PC-9 (cell line): ENCODE measurements around the gene COIL. TPM values are rescaled to one million over a fixed set of nuclear protein-coding genes. Genes with fewer than 3 reads are reported as not detected.

Experiments used
- BruUV-seq: library from RNA; stranded (reverse); fragments of 400-500 nt; replicated peaks from 2 replicates; lab custom pipeline; 2021; lab: Mats Ljungman, UMichigan
- CTCF ChIA-PET: fragments of 300-600 bp; sonication (Branson Sonifier 250); formaldehyde crosslinking; loops from one replicate; lab custom pipeline; 2022; ENCODE audit warnings: antibody characterized with exemption; lab: Charles Lee
- POLR2A ChIA-PET: fragments of 300-600 bp; sonication (Branson Sonifier 250); formaldehyde crosslinking; loops from one replicate; lab custom pipeline; 2022; ENCODE audit warnings: antibody characterized with exemption; ENCODE audit not compliant: unreplicated experiment; lab: Charles Lee
- DNase-seq, 2 experiments: peaks; one replicate each; pipeline versions ENCODE4 v3.0.0 to v3.0.0-alpha.2; 2015 to 2022; ENCODE audit warnings: mixed read lengths in 1 of 2
- H2AFZ ChIP-seq: fragments of 200-600 bp; sonication (generic); 2 replicates; pipeline ENCODE4 v1.8.1; 2017; ENCODE audit warnings: antibody characterized with exemption
- H3F3A ChIP-seq: fragments of 200-600 bp; sonication (generic); 2 replicates; pipeline ENCODE4 v1.8.1; 2017; ENCODE audit warnings: antibody characterized with exemption, mild to moderate bottlenecking, low read depth; ENCODE audit not compliant: insufficient read depth
- H3K27ac ChIP-seq: fragments of 200-600 bp; sonication (generic); 2 replicates; pipeline ENCODE4 v1.6.1; 2016; ENCODE audit warnings: mixed run types
- H3K27me3 ChIP-seq: fragments of 200-600 bp; sonication (generic); 2 replicates; pipeline ENCODE4 v1.6.1; 2016; ENCODE audit warnings: low read depth, mixed run types; ENCODE audit not compliant: insufficient read depth
- H3K36me3 ChIP-seq: fragments of 200-600 bp; sonication (generic); 2 replicates; pipeline ENCODE4 v1.6.1; 2016; ENCODE audit warnings: low read depth, mixed run types
- H3K4me1 ChIP-seq: fragments of 200-600 bp; sonication (generic); replicated peaks from 2 replicates; pipeline ENCODE4 v1.6.1; 2016; ENCODE audit warnings: mixed run types; ENCODE audit not compliant: insufficient read depth
- H3K4me2 ChIP-seq: fragments of 200-600 bp; sonication (generic); 2 replicates; pipeline ENCODE4 v1.6.1; 2017; ENCODE audit warnings: mixed run types
- H3K4me3 ChIP-seq: fragments of 200-600 bp; sonication (generic); 2 replicates; pipeline ENCODE4 v1.6.1; 2016; ENCODE audit warnings: mixed run types
- H3K79me2 ChIP-seq: fragments of 200-600 bp; sonication (generic); 2 replicates; pipeline ENCODE4 v1.6.1; 2017; ENCODE audit warnings: low read depth, mixed run types
- H3K9me2 ChIP-seq: fragments of 200-600 bp; sonication (generic); 2 replicates; pipeline ENCODE4 v1.8.1; 2017; ENCODE audit warnings: mild to moderate bottlenecking; ENCODE audit not compliant: insufficient read depth
- H3K9me3 ChIP-seq: fragments of 200-600 bp; sonication (generic); 2 replicates; pipeline ENCODE4 v1.8.1; 2016; ENCODE audit warnings: low read depth; ENCODE audit not compliant: insufficient read depth
- H4K20me1 ChIP-seq: fragments of 200-600 bp; sonication (generic); 2 replicates; pipeline ENCODE4 v1.8.1; 2017; ENCODE audit not compliant: insufficient read depth
- EZH2 ChIP-seq: fragments of 200-600 bp; sonication (generic); IDR thresholded peaks from 2 replicates; pipeline ENCODE4 v1.8.0; 2017; ENCODE audit warnings: antibody characterized with exemption, low read depth
- intact Hi-C: fragments of 100-400 bp; cut with micrococcal nuclease; formaldehyde crosslinking; loops from one replicate; pipeline ENCODE4 v1.10.0; 2022; ENCODE audit not compliant: unreplicated experiment
- total RNA-seq: library from RNA; stranded (reverse); gene quantifications from 2 replicates; pipeline ENCODE4 v1.2.3, GENCODE V29; 2021
- TF ChIP-seq, protein P1 (sequence below): fragments of 200-600 bp; sonication (generic); conservative IDR thresholded peaks from 2 replicates; pipeline ENCODE4 v1.6.1; 2017; ENCODE audit warnings: mixed run types, antibody characterized with exemption, mild to moderate bottlenecking, moderate library complexity

COIL gene
- total RNA-seq, 1 experiment from 2014 or later, result 19.0 TPM

DNA sequence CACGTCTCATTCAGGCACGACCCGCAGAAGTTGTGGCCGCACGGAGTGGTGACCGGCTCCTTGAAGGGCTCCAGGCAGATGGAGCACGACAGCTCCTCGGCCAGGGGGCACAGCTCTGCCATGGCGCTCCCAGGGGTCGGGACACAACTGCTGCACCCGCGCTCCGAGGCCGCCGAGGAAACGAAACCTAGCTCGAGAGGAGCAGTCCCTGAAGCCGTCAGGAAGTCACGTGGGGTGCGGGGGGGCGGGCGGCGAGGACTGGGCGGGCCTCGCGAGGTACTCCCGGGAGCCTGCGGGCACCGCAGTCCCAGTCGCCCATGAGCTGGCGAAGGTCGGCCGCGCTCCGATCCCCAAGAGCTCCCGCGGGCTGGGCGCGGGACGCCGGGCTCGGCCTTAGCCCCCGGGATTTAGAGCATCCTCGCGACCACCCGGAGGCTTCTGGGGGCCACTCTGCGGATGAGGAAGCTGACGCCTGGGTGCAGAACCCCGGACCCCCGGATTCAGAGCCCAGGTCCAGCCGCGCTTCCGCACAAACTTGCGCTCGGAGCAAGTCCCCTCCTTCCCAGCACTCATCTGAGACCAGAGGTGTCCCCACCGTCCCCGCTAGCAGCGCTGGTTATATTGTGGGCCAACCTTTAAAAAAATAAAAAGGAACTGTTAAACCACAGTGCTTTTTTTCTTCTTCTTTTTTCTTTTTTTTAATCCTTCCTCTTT is 46.8 kb downstream of the COIL start, which contains the start of gene TRIM25:
Gene TRIM25 (minus strand): TSS at position 183 of the 714 bp plus-strand sequence. CDS start 61 bp downstream, at position 122.
- intact Hi-C loops, result loop anchor here (5.0 kb wide), 1 partner anchor 127 kb away; no protein-coding TSS in a partner anchor
- Histone ChIP-seq H3K27ac (peak within 1 kb of the TSS; percentile 99), H3K4me3 (peak within 1 kb of the TSS; percentile 83), H4K20me1 (peaks cover 2% of the 10 kb centered on the region; the same call in 1 of the 2 replicates), H3K27me3 (no peaks in the 10 kb centered on the region), H3K9me2 (no peaks in the 10 kb centered on the region), H3K9me3 (peaks cover 10% of the 10 kb centered on the region; the same call in 1 of the 2 replicates), H3K4me2 (peak within 1 kb of the TSS; percentile 94), H3K36me3 (peaks cover 14% of the 10 kb centered on the region), H2AFZ (peak within 1 kb of the TSS; percentile 86), H3F3A (peaks cover 33% of the 10 kb centered on the region), H3K4me1 (peaks cover 54% of the 10 kb centered on the region), H3K79me2 (peaks cover 58% of the 10 kb centered on the region)
- no peak for TF ChIP-seq EZH2
- TF ChIP-seq, protein P1, sequence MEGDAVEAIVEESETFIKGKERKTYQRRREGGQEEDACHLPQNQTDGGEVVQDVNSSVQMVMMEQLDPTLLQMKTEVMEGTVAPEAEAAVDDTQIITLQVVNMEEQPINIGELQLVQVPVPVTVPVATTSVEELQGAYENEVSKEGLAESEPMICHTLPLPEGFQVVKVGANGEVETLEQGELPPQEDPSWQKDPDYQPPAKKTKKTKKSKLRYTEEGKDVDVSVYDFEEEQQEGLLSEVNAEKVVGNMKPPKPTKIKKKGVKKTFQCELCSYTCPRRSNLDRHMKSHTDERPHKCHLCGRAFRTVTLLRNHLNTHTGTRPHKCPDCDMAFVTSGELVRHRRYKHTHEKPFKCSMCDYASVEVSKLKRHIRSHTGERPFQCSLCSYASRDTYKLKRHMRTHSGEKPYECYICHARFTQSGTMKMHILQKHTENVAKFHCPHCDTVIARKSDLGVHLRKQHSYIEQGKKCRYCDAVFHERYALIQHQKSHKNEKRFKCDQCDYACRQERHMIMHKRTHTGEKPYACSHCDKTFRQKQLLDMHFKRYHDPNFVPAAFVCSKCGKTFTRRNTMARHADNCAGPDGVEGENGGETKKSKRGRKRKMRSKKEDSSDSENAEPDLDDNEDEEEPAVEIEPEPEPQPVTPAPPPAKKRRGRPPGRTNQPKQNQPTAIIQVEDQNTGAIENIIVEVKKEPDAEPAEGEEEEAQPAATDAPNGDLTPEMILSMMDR, result no peak
- ChIA-PET CTCF (interaction anchor here (0.6 kb wide), 1 partner anchor 102 kb away, joined by 7 read pairs; no protein-coding TSS in a partner anchor), POLR2A (interaction anchor here (0.6 kb wide), 4 partner anchors 12 to 1069 kb away, joined by 5 to 19 read pairs (median 6); no protein-coding TSS in a partner anchor)
- TSS peak; percentile 90 for BruUV-seq
- peak; percentile 75 to 85 for DNase-seq

DNA sequence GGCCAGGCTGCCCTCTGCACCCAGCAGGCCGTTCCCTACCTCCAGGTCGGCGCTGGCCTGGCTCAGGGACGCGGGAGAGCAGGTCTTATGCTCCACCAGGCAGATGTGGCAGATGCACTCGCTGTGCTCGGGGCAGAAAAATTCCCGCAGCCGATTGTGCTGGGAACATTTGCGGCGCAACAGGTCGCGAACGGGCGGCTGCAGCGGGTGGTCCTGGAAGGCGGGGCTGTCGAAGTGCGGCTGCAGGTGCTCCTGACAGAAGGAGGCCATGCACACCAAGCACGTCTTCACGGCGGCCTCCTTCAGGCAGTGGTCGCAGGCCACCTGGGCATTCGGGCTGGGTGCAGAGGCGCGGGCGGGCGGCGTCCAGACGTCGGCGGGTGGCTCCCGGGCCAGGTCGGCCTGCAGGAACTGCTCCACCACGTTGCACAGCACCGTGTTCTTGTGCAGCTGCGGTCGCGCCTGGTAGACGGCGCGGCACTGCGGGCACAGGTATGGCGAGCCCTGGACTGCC is 47.4 kb downstream of the COIL start:
- DNase-seq, result no peak
- Histone ChIP-seq H4K20me1 (peaks cover 8% of the 10 kb centered on the region; the same call in 1 of the 2 replicates), H3K4me1 (peaks cover 49% of the 10 kb centered on the region), H3K4me3 (peak overlapping the region; percentile 83), H3K27me3 (no peaks in the 10 kb centered on the region), H2AFZ (peak overlapping the region; percentile 86), H3F3A (peaks cover 38% of the 10 kb centered on the region), H3K9me2 (no peaks in the 10 kb centered on the region), H3K79me2 (peaks cover 64% of the 10 kb centered on the region), H3K27ac (peak overlapping the region; percentile 99), H3K36me3 (peaks cover 21% of the 10 kb centered on the region), H3K4me2 (peak overlapping the region; percentile 94), H3K9me3 (peaks cover 10% of the 10 kb centered on the region; the same call in 1 of the 2 replicates)
- no TSS peak for BruUV-seq
- intact Hi-C loops, result loop anchor here (5.0 kb wide), 1 partner anchor 126 kb away; no protein-coding TSS in a partner anchor
- ChIA-PET POLR2A (interaction anchor here (0.6 to 0.7 kb wide), 3 partner anchors 12 to 158 kb away, joined by 5 to 19 read pairs (median 5); no protein-coding TSS in a partner anchor), CTCF (interaction anchor here (0.6 kb wide), 1 partner anchor 102 kb away, joined by 7 read pairs; no protein-coding TSS in a partner anchor)
- no peak for TF ChIP-seq EZH2
- TF ChIP-seq, protein P1, result no peak

DNA sequence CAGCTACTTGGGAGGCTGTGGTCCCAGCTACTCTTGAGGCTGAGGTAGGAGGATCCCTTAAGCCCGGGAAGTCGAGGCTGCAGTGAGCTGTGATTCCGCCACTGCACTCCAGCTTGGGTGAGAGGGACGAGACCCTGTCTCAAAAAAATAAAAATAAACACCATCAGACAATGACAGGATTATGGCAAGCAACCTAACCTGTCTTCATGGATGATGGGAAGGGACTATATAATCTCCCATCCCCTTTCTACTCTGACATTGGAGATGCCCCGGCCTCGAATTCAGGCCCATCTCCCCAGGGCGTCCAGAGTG is 47.9 kb downstream of the COIL start:
- Histone ChIP-seq H2AFZ (peak overlapping the region; percentile 86), H3K9me3 (peaks cover 8% of the 10 kb centered on the region; the same call in 1 of the 2 replicates), H3K79me2 (peaks cover 68% of the 10 kb centered on the region), H3K9me2 (no peaks in the 10 kb centered on the region), H3K4me1 (peaks cover 49% of the 10 kb centered on the region), H3K27ac (peak overlapping the region; percentile 99; the same call in 1 of the 2 replicates), H4K20me1 (peaks cover 9% of the 10 kb centered on the region; the same call in 1 of the 2 replicates), H3K27me3 (no peaks in the 10 kb centered on the region), H3K4me2 (peak overlapping the region; percentile 94), H3K36me3 (peaks cover 24% of the 10 kb centered on the region), H3K4me3 (peak overlapping the region; percentile 83), H3F3A (peaks cover 38% of the 10 kb centered on the region)
- no TSS peak for BruUV-seq
- ChIA-PET POLR2A (interaction anchor here (0.7 kb wide), 1 partner anchor 157 kb away, joined by 5 read pairs; no protein-coding TSS in a partner anchor), CTCF (no interaction called here)
- intact Hi-C loops, result loop anchor here (5.0 kb wide), 1 partner anchor 126 kb away; no protein-coding TSS in a partner anchor
- no peak for DNase-seq
- TF ChIP-seq, protein P1, result no peak
- no peak for TF ChIP-seq EZH2
